MCF 10A (cell line): ENCODE measurements around the gene ZNF362. TPM values are rescaled to one million over a fixed set of nuclear protein-coding genes. Genes with fewer than 3 reads are reported as not detected.
A peak's percentile ranks its signal among the peaks of the same experiment; 100 is the strongest.

ENCODE experiments used
- BruUV-seq: library from RNA; stranded (reverse); fragments of 400-500 nt; replicated peaks from 2 replicates; lab custom pipeline; 2021; lab: Mats Ljungman, UMichigan
- CTCF ChIA-PET: fragments of 300-600 bp; sonication (Branson Sonifier 250); formaldehyde crosslinking; extraction: SDS; loops from one replicate; lab custom pipeline; 2021; ENCODE audit warnings: antibody characterized with exemption, inconsistent platforms; lab: Yijun Ruan, JAX
- POLR2A ChIA-PET: fragments of 300-600, 350-650 bp; sonication (Branson Sonifier 250); formaldehyde crosslinking; extraction: SDS; loops from one replicate; lab custom pipeline; 2020; ENCODE audit warnings: antibody characterized with exemption, inconsistent platforms; lab: Yijun Ruan, JAX
- DNase-seq: peaks from one replicate; pipeline ENCODE4 v3.0.0-alpha.2; 2018; ENCODE audit not compliant: unreplicated experiment
- H3K27ac Mint-ChIP-seq: one replicate; pipeline ENCODE4 v1.8.0; 2022; ENCODE audit warnings: mild to moderate bottlenecking, low read depth, mixed read lengths; ENCODE audit not compliant: unreplicated experiment
- H3K27me3 Mint-ChIP-seq: one replicate; pipeline ENCODE4 v1.8.0; 2022; ENCODE audit warnings: mixed read lengths; ENCODE audit not compliant: insufficient read depth, unreplicated experiment
- H3K36me3 Mint-ChIP-seq: one replicate; pipeline ENCODE4 v1.8.0; 2022; ENCODE audit warnings: mild to moderate bottlenecking, moderate library complexity, mixed read lengths; ENCODE audit not compliant: insufficient read depth, unreplicated experiment
- H3K4me1 Mint-ChIP-seq: one replicate; pipeline ENCODE4 v1.8.0; 2022; ENCODE audit warnings: mixed read lengths; ENCODE audit not compliant: insufficient read depth, unreplicated experiment
- H3K4me3 Mint-ChIP-seq: one replicate; pipeline ENCODE4 v1.8.0; 2022; ENCODE audit warnings: mild to moderate bottlenecking, moderate library complexity, mixed read lengths; ENCODE audit not compliant: unreplicated experiment
- H3K9me3 Mint-ChIP-seq: one replicate; pipeline ENCODE4 v1.8.0; 2022; ENCODE audit warnings: mixed read lengths; ENCODE audit not compliant: unreplicated experiment
- intact Hi-C: fragments of 100-400 bp; cut with micrococcal nuclease; formaldehyde crosslinking; loops from 2 replicates; pipeline ENCODE4 v1.14.1; 2022
- total RNA-seq: library from RNA; stranded (reverse); gene quantifications from 2 replicates; pipeline ENCODE4 v1.2.3, GENCODE V29; 2022
- TF ChIP-seq, protein P1 (sequence below): fragments of 200-600 bp; IDR thresholded peaks from one replicate; pipeline ENCODE4 v1.8.0; 2022; ENCODE audit warnings: antibody characterized with exemption, mild to moderate bottlenecking; ENCODE audit not compliant: unreplicated experiment

Gene ZNF362
- total RNA-seq, 1 experiment from 2014 or later, result 15.8 TPM

DNA sequence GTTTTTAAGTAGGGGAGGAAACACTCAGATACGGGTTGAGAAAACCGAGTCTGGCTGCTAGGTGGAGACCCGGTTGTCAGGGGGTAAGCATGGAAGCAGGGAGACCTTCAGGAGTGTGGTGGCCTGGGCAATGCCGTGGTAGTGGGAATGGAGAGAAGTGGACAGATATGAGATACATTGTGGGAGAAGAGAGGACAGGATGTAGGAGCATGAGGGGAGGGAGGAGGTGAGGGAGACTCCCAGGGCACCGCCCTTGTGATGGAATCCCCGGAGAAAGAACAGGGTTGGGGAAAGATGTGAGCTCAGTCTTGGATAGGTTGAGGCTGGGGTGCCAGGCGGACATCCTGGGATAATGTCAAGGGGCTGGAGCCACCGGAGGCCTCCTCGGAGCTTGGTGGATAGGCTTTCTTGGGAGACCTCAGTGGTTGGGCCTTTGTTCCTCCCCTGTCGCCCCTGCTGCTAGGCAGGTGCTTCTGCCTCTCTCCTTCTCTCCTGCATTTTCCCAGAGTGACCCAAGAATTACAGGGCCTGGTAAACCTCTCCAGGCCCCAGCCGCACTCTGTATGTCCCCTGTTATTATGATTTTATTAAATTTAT, 21.3 kb downstream of the ZNF362 start:
- intact Hi-C loops, result no loop called here
- H3K9me3 Mint-ChIP-seq, result no peaks in the 10 kb centered on the region
- BruUV-seq, result no TSS peak
- H3K27ac Mint-ChIP-seq, result peak overlapping the region; percentile 22
- ChIA-PET POLR2A (no interaction called here), CTCF (interaction anchor here (0.7 to 1.7 kb wide), 2 partner anchors 18 to 578 kb away, joined by 3 to 10 read pairs; no protein-coding TSS in a partner anchor)
- DNase-seq, result no peak
- no peaks in the 10 kb centered on the region for H3K27me3 Mint-ChIP-seq
- no peak overlapping the region for H3K4me3 Mint-ChIP-seq
- TF ChIP-seq, protein P1, sequence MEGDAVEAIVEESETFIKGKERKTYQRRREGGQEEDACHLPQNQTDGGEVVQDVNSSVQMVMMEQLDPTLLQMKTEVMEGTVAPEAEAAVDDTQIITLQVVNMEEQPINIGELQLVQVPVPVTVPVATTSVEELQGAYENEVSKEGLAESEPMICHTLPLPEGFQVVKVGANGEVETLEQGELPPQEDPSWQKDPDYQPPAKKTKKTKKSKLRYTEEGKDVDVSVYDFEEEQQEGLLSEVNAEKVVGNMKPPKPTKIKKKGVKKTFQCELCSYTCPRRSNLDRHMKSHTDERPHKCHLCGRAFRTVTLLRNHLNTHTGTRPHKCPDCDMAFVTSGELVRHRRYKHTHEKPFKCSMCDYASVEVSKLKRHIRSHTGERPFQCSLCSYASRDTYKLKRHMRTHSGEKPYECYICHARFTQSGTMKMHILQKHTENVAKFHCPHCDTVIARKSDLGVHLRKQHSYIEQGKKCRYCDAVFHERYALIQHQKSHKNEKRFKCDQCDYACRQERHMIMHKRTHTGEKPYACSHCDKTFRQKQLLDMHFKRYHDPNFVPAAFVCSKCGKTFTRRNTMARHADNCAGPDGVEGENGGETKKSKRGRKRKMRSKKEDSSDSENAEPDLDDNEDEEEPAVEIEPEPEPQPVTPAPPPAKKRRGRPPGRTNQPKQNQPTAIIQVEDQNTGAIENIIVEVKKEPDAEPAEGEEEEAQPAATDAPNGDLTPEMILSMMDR, result no peak
- no peaks in the 10 kb centered on the region for H3K4me1 Mint-ChIP-seq
- peaks cover 32% of the 10 kb centered on the region for H3K36me3 Mint-ChIP-seq

DNA sequence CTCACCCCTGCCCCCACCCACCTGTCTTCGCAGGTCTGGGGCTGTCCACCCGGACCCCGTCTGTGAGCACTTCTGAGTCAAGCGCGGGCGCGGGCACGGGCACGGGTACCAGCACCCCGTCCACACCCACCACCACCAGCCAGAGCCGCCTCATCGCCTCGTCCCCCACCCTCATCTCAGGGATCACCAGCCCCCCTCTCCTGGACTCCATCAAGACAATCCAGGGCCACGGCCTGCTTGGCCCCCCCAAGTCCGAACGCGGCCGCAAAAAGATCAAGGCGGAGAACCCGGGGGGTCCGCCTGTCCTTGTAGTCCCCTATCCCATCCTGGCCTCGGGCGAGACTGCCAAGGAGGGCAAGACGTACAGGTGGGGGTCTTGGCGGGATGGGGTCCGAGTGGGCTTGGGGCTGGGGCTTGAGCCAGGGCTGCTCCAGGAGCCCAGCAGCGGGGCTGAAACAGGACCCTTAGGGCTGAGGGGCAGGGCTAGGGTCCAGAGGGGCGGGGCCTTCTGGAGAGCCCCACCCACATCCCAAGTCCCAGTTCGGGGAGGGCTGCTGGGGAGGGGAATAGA, 23.9 kb downstream of the ZNF362 start:
- TF ChIP-seq, protein P1, result no peak
- Mint-ChIP-seq H3K27me3 (no peaks in the 10 kb centered on the region), H3K9me3 (no peaks in the 10 kb centered on the region), H3K4me1 (no peaks in the 10 kb centered on the region), H3K4me3 (no peak overlapping the region), H3K27ac (no peak overlapping the region), H3K36me3 (peaks cover 39% of the 10 kb centered on the region)
- ChIA-PET POLR2A (no interaction called here), CTCF (no interaction called here)
- DNase-seq, result no peak
- BruUV-seq, result no TSS peak
- intact Hi-C loops, result no loop called here

DNA sequence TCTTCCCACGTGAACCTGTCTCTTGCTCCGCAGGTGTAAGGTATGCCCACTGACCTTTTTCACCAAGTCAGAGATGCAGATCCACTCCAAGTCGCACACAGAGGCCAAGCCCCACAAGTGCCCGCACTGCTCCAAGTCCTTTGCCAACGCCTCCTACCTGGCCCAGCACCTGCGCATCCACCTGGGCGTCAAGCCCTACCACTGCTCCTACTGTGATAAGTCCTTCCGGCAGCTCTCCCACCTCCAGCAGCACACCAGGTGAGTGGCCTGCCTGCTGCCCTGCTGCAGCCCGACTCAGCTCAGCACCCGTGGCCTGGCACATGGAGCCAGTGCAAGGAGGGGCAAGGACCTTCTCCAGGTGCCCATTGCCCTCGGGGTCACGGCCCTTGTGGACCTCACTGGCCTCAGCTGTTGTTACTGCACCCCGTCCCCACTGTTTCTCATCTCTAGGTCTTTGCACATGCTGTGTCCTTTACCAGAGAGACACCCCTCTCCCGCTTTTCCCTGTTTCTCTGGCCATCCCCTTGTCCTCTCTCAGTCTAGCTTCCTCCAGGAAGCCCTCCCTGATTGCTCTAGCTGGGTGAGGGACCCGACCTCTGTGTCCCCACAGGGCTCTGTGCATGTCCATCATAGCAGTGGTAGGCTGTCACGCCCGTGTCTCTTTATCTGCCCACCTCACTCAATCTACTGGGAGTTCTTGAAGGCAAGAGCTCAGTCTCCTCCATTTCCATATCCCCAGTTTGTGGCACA, 25.4 kb downstream of the ZNF362 start:
- CTCF ChIA-PET, result interaction anchor here (0.7 to 2.7 kb wide), 2 partner anchors 13 to 1875 kb away, joined by 3 to 10 read pairs; no protein-coding TSS in a partner anchor
- Mint-ChIP-seq H3K36me3 (peaks cover 35% of the 10 kb centered on the region), H3K4me3 (no peak overlapping the region), H3K27me3 (no peaks in the 10 kb centered on the region), H3K4me1 (no peaks in the 10 kb centered on the region), H3K27ac (peak overlapping the region; percentile 49), H3K9me3 (no peaks in the 10 kb centered on the region)
- TF ChIP-seq, protein P1, result no peak
- intact Hi-C loops, result no loop called here
- no peak for DNase-seq
- POLR2A ChIA-PET, result no interaction called here
- no TSS peak for BruUV-seq

DNA sequence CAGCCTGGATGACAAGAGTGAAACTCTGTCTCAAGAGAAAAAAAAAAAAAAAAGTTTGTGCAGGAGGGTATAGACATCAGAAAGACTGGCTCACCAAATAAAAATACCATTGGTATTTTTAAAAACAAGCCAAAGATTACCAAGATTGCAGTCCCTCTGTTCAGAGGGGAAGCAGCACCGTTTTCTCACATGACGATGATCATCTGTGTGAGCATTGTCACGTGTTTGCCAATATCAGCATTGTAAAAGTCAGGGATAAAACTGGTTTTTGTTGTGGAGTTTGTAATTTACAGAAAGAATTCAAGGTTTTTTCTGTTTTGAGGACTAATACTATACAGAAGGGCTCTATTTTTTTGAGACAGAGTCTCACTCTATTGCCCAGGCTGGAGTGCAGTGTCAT, 26.5 kb downstream of the ZNF362 start:
- CTCF ChIA-PET, result interaction anchor here (1.0 to 2.7 kb wide), 3 partner anchors 12 to 91 kb away, joined by 3 to 10 read pairs (median 4); no protein-coding TSS in a partner anchor

More for the DNA sequence above, 26.5 kb downstream of the ZNF362 start:
- POLR2A ChIA-PET, result no interaction called here
- no peaks in the 10 kb centered on the region for H3K9me3 Mint-ChIP-seq
- H3K36me3 Mint-ChIP-seq, result peaks cover 31% of the 10 kb centered on the region
- TF ChIP-seq, protein P1, result no peak
- intact Hi-C loops, result no loop called here
- no peaks in the 10 kb centered on the region for H3K27me3 Mint-ChIP-seq
- H3K4me3 Mint-ChIP-seq, result no peak overlapping the region
- no peak overlapping the region for H3K27ac Mint-ChIP-seq
- no peaks in the 10 kb centered on the region for H3K4me1 Mint-ChIP-seq
- DNase-seq, result no peak
- BruUV-seq, result no TSS peak
